ENCODE data around the gene ZNF813.

The ZNF813 gene

GRCh38 chr19:53530622-53531021, 63.1 kb downstream of the ZNF813 start:
- no peak for DNase-seq (ENCODE audit: low read depth, low spot score)
- Histone ChIP-seq H3K27me3 (ENCODE audit: insufficient read depth, insufficient read length) (no peaks in the 10 kb centered on the region), H3K9me3 (ENCODE audit: insufficient read depth, low read length) (peaks cover 7% of the 10 kb centered on the region), H3K4me1 (ENCODE audit: insufficient read depth, insufficient read length) (no peaks in the 10 kb centered on the region), H3K9ac (ENCODE audit: insufficient read length, low read depth) (no peak overlapping the region), H3K36me3 (ENCODE audit: insufficient read depth, insufficient read length, low read length) (peaks cover 27% of the 10 kb centered on the region), H3K4me3 (ENCODE audit: insufficient read length, low read depth) (no peak overlapping the region)
- TF ChIP-seq YY1 (IDR thresholded peaks at IDR 0.05; ENCODE audit: insufficient read depth, insufficient read length), result no peak
- no peak for TF ChIP-seq SUZ12 (IDR thresholded peaks at IDR 0.05; ENCODE audit: extremely low read depth, insufficient read depth, insufficient read length)
- TF ChIP-seq ZNF274 (IDR thresholded peaks at IDR 0.05; ENCODE audit: low read depth, low read length), result no peak

GRCh38 chr19:53531457-53531856, 63.9 kb downstream of the ZNF813 start:
- H3K36me3 ChIP-seq (ENCODE audit: insufficient read depth, insufficient read length, low read length), result peaks cover 27% of the 10 kb centered on the region
- no peak overlapping the region for H3K4me3 ChIP-seq (ENCODE audit: insufficient read length, low read depth)
- H3K27me3 ChIP-seq (ENCODE audit: insufficient read depth, insufficient read length), result no peaks in the 10 kb centered on the region
- DNase-seq (ENCODE audit: low read depth, low spot score), result no peak
- no peaks in the 10 kb centered on the region for H3K9me3 ChIP-seq (ENCODE audit: insufficient read depth, low read length)
- no peak overlapping the region for H3K9ac ChIP-seq (ENCODE audit: insufficient read length, low read depth)
- no peaks in the 10 kb centered on the region for H3K4me1 ChIP-seq (ENCODE audit: insufficient read depth, insufficient read length)
- TF ChIP-seq YY1 (IDR thresholded peaks at IDR 0.05; ENCODE audit: insufficient read depth, insufficient read length) (no peak), SUZ12 (IDR thresholded peaks at IDR 0.05; ENCODE audit: extremely low read depth, insufficient read depth, insufficient read length) (no peak), ZNF274 (IDR thresholded peaks at IDR 0.05; ENCODE audit: low read depth, low read length) (no peak)

DNA sequence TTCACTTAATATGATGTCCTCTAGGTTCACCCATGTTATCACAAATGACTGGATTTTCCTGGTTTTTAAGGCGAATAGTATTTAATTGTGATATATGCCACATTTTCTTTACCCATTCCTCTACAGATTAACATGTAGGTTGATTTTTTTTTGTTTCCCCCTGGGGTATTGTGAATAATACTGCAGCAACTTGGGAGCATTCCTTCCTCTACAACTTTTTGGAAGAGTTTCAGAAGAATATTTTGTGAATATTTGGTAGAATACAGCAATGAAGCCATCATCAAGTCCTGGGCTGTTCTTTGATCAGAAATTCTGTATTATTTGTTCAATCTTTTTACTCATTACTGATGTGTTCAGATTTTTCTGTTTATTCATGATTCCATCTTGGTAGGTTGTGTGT, 64.8 kb downstream of the ZNF813 start:
- H3K4me1 ChIP-seq (ENCODE audit: insufficient read depth, insufficient read length), result no peaks in the 10 kb centered on the region
- no peak overlapping the region for H3K4me3 ChIP-seq (ENCODE audit: insufficient read length, low read depth)
- no peak for DNase-seq (ENCODE audit: low read depth, low spot score)
- TF ChIP-seq YY1 (IDR thresholded peaks at IDR 0.05; ENCODE audit: insufficient read depth, insufficient read length) (no peak), SUZ12 (IDR thresholded peaks at IDR 0.05; ENCODE audit: extremely low read depth, insufficient read depth, insufficient read length) (no peak), ZNF274 (IDR thresholded peaks at IDR 0.05; ENCODE audit: low read depth, low read length) (no peak)
- peaks cover 23% of the 10 kb centered on the region for H3K36me3 ChIP-seq (ENCODE audit: insufficient read depth, insufficient read length, low read length)
- H3K27me3 ChIP-seq (ENCODE audit: insufficient read depth, insufficient read length), result no peaks in the 10 kb centered on the region
- H3K9me3 ChIP-seq (ENCODE audit: insufficient read depth, low read length), result no peaks in the 10 kb centered on the region
- H3K9ac ChIP-seq (ENCODE audit: insufficient read length, low read depth), result no peak overlapping the region

- Histone ChIP-seq H3K9me3 (ENCODE audit: insufficient read depth, low read length) (no peaks in the 10 kb centered on the region), H3K4me1 (ENCODE audit: insufficient read depth, insufficient read length) (no peaks in the 10 kb centered on the region), H3K27me3 (ENCODE audit: insufficient read depth, insufficient read length) (no peaks in the 10 kb centered on the region), H3K36me3 (ENCODE audit: insufficient read depth, insufficient read length, low read length) (peaks cover 25% of the 10 kb centered on the region), H3K4me3 (ENCODE audit: insufficient read length, low read depth) (no peak overlapping the region), H3K9ac (ENCODE audit: insufficient read length, low read depth) (no peak overlapping the region)
- DNase-seq (ENCODE audit: low read depth, low spot score), result no peak
- TF ChIP-seq SUZ12 (IDR thresholded peaks at IDR 0.05; ENCODE audit: extremely low read depth, insufficient read depth, insufficient read length), result no peak
Observed at GRCh38 chr19:53536225-53536548, 68.7 kb downstream of the ZNF813 start.

DNA sequence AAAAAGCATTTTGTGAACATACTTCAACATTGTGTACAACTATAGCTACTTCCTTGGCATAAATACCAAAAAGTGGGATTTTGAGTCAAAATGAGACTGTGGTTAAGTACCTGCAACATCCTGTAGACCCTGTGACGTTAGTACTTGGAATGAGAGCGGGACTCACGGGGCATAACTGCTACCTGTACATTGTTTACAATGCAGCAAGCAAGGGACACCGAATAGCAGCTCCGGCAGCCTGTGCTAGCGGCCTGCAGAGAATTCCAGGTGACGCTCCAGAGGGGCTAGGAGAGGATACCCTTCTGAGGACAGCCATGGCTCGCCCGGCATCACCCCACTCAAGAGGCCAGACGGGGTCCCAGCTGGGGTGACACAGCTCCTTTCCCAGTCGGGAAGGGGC, 69.6 kb downstream of the ZNF813 start:
- TF ChIP-seq YY1 (IDR thresholded peaks at IDR 0.05; ENCODE audit: insufficient read depth, insufficient read length) (no peak), SUZ12 (IDR thresholded peaks at IDR 0.05; ENCODE audit: extremely low read depth, insufficient read depth, insufficient read length) (no peak), ZNF274 (IDR thresholded peaks at IDR 0.05; ENCODE audit: low read depth, low read length) (no peak)
- no peak for DNase-seq (ENCODE audit: low read depth, low spot score)
- H3K9me3 ChIP-seq (ENCODE audit: insufficient read depth, low read length), result no peaks in the 10 kb centered on the region
- H3K36me3 ChIP-seq (ENCODE audit: insufficient read depth, insufficient read length, low read length), result peaks cover 29% of the 10 kb centered on the region
- peak overlapping the region; percentile 97 for H3K9ac ChIP-seq (ENCODE audit: insufficient read length, low read depth)
- no peaks in the 10 kb centered on the region for H3K4me1 ChIP-seq (ENCODE audit: insufficient read depth, insufficient read length)
- no peaks in the 10 kb centered on the region for H3K27me3 ChIP-seq (ENCODE audit: insufficient read depth, insufficient read length)
- H3K4me3 ChIP-seq (ENCODE audit: insufficient read length, low read depth), result peak overlapping the region; percentile 84

DNA sequence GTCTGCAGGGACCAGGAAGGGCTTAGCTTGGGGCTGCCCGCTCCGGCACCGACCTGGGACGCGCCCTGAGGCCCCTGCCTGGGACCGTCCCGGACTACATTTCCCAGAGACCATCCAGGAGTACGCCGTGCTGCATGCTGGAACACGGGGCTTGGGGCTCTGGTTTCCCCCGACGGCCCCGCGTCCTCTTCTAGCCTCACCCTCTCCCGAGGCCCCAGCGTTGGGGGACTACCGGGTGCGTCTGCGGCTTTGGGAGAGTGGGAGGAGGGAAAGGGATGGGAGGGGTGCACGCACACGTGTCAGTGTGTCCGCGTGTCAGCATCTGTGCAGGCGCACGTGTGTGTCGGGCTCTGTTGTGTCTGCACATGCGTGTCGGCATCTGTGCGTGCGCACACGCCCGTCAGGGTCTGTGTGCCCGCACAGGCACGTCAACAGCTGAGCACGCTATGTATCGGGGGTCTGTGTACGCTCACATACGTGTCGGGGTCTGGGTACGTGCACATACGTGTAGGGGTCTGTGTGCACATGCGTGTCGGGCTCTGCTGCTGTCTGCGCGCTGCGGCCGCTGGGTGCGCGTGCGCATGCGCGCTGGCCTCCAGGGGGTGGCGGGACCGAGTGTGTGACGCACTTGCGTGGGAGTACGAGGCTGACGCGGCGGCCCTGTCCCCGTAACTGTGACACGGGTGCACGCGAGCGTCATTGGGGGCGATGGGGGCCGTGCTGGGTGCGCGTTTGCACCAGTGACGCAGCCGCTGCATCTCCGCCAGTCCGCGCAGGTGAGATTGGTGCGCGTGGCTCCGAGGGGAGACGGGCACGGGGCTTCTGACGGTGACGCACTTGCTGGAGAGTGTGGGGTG, 70.2 kb downstream of the ZNF813 start, which contains the start of gene ZNF331:
ZNF331 (plus strand) TSS at position 625 of the 857 bp plus-strand sequence. CDS start 31,232 bp downstream, outside the sequence.
- H3K36me3 ChIP-seq (ENCODE audit: insufficient read depth, insufficient read length, low read length), result peaks cover 27% of the 10 kb centered on the region
- H3K9ac ChIP-seq (ENCODE audit: insufficient read length, low read depth), result peak within 1 kb of the TSS; percentile 97

GRCh38 chr19:53538378-53539109, 71.0 kb downstream of the ZNF813 start:
- H3K4me3 ChIP-seq (ENCODE audit: insufficient read length, low read depth), result peak overlapping the region; percentile 84
- no peaks in the 10 kb centered on the region for H3K27me3 ChIP-seq (ENCODE audit: insufficient read depth, insufficient read length)
- no peaks in the 10 kb centered on the region for H3K9me3 ChIP-seq (ENCODE audit: insufficient read depth, low read length)
- H3K9ac ChIP-seq (ENCODE audit: insufficient read length, low read depth), result peak overlapping the region; percentile 97
- no peak for TF ChIP-seq YY1 (IDR thresholded peaks at IDR 0.05; ENCODE audit: insufficient read depth, insufficient read length)
- TF ChIP-seq ZNF274 (IDR thresholded peaks at IDR 0.05; ENCODE audit: low read depth, low read length), result no peak
- no peak for TF ChIP-seq SUZ12 (IDR thresholded peaks at IDR 0.05; ENCODE audit: extremely low read depth, insufficient read depth, insufficient read length)
- H3K36me3 ChIP-seq (ENCODE audit: insufficient read depth, insufficient read length, low read length), result peaks cover 27% of the 10 kb centered on the region
- no peak for DNase-seq (ENCODE audit: low read depth, low spot score)
- no peaks in the 10 kb centered on the region for H3K4me1 ChIP-seq (ENCODE audit: insufficient read depth, insufficient read length)

More for the DNA sequence above, 70.2 kb downstream of the ZNF813 start, which contains the start of gene ZNF331:
- peak; percentile 43 for DNase-seq (ENCODE audit: low read depth, low spot score)
- TF ChIP-seq ZNF274 (IDR thresholded peaks at IDR 0.05; ENCODE audit: low read depth, low read length) (no peak), YY1 (IDR thresholded peaks at IDR 0.05; ENCODE audit: insufficient read depth, insufficient read length) (no peak), SUZ12 (IDR thresholded peaks at IDR 0.05; ENCODE audit: extremely low read depth, insufficient read depth, insufficient read length) (no peak)
- H3K4me3 ChIP-seq (ENCODE audit: insufficient read length, low read depth), result peak within 1 kb of the TSS; percentile 84
- H3K27me3 ChIP-seq (ENCODE audit: insufficient read depth, insufficient read length), result no peaks in the 10 kb centered on the region
- H3K4me1 ChIP-seq (ENCODE audit: insufficient read depth, insufficient read length), result no peaks in the 10 kb centered on the region
- no peaks in the 10 kb centered on the region for H3K9me3 ChIP-seq (ENCODE audit: insufficient read depth, low read length)

Measured in NT2/D1 (cell line).